Type B pancreatic cell (in vitro differentiated cells): ENCODE measurements around the gene FGL2. TPM values are rescaled to one million over a fixed set of nuclear protein-coding genes. Genes with fewer than 3 reads are reported as not detected.
"Not testable (repeated sequence)": the region's sequence is repeated elsewhere in the genome, so short reads cannot be mapped to it uniquely, and the experiment has no call there.

Source experiments
- DNase-seq: peaks from one replicate; pipeline ENCODE4 v3.0.0; 2021; ENCODE audit warnings: mixed read lengths; ENCODE audit not compliant: unreplicated experiment; ENCODE audit errors: extremely low spot score
- H3K27ac Mint-ChIP-seq: 2 replicates; pipeline ENCODE4 v1.8.0; 2021; ENCODE audit warnings: mild to moderate bottlenecking, mixed read lengths
- H3K27me3 Mint-ChIP-seq: 2 replicates; pipeline ENCODE4 v1.8.0; 2021; ENCODE audit warnings: mixed read lengths
- H3K36me3 Mint-ChIP-seq: 2 replicates; pipeline ENCODE4 v1.8.0; 2021; ENCODE audit warnings: mixed read lengths
- H3K4me1 Mint-ChIP-seq: one replicate; pipeline ENCODE4 v1.8.0; 2021; ENCODE audit warnings: mixed read lengths; ENCODE audit not compliant: unreplicated experiment
- H3K4me3 Mint-ChIP-seq: 2 replicates; pipeline ENCODE4 v1.8.0; 2021; ENCODE audit warnings: mild to moderate bottlenecking, mixed read lengths
- H3K9me3 Mint-ChIP-seq: 2 replicates; pipeline ENCODE4 v1.8.0; 2021; ENCODE audit warnings: mixed read lengths
- total RNA-seq: library from RNA; stranded (reverse); gene quantifications from 2 replicates; pipeline ENCODE4 v1.2.1, GENCODE V29; 2021; ENCODE audit warnings: low replicate concordance
- TF ChIP-seq, protein P1 (sequence below): fragments of 200-600 bp; sonication (generic); conservative IDR thresholded peaks from 2 replicates; pipeline ENCODE4 v1.5.0; 2021; ENCODE audit warnings: antibody characterized with exemption, mild to moderate bottlenecking

Gene FGL2
- total RNA-seq, 1 donor from 2014 or later, result 0.99 TPM

DNA sequence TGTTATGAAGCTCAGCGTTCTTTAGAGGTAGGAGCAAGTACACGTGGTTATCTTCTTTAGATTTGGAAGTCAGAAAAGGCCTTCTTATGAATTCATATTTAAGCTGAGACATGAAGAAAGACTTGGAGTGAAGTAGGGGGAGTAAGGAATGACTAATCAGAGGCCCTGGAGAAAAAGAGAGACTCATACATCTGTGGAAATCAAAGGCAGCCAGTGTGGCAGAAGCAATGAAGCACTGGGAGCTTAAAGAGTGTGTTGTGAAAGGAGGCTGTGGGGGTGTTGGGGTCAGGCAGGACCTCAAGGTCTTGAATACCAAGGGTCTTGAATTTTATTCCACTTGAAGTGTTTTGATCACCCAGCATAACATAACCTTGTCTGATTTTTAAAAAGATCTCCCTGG is 35.7 kb upstream of the FGL2 start:
- no peak for DNase-seq
- TF ChIP-seq, protein P1, sequence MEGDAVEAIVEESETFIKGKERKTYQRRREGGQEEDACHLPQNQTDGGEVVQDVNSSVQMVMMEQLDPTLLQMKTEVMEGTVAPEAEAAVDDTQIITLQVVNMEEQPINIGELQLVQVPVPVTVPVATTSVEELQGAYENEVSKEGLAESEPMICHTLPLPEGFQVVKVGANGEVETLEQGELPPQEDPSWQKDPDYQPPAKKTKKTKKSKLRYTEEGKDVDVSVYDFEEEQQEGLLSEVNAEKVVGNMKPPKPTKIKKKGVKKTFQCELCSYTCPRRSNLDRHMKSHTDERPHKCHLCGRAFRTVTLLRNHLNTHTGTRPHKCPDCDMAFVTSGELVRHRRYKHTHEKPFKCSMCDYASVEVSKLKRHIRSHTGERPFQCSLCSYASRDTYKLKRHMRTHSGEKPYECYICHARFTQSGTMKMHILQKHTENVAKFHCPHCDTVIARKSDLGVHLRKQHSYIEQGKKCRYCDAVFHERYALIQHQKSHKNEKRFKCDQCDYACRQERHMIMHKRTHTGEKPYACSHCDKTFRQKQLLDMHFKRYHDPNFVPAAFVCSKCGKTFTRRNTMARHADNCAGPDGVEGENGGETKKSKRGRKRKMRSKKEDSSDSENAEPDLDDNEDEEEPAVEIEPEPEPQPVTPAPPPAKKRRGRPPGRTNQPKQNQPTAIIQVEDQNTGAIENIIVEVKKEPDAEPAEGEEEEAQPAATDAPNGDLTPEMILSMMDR, result no peak
- no peak overlapping the region for H3K27ac Mint-ChIP-seq

DNA sequence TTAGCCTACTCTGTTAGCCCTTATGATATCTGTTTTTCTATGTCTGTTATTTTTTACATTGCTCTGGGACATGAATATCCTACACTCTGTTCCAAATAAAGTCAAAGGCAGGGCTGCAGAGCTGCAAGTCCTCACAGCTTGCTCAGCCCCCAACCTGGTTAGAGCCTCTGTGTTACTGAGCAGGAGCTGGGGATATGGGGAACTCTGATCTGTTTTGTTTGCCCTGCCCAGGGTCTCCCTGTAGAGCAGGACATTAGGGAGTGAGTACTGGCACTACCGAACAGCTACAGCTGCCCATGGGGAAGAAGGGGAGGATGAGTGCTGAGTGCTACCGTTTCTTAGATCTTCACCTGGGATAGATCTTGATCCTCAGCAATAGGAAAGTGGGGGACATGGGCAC is 32.8 kb upstream of the FGL2 start:
- Mint-ChIP-seq H3K9me3 (no peaks in the 10 kb centered on the region), H3K4me3 (no peak overlapping the region), H3K27ac (no peak overlapping the region), H3K27me3 (peaks cover 6% of the 10 kb centered on the region), H3K36me3 (no peaks in the 10 kb centered on the region), H3K4me1 (no peaks in the 10 kb centered on the region)
- TF ChIP-seq, protein P1, result no peak
- DNase-seq, result no peak

More for the DNA sequence above, 35.7 kb upstream of the FGL2 start:
- Mint-ChIP-seq H3K4me1 (no peaks in the 10 kb centered on the region), H3K9me3 (no peaks in the 10 kb centered on the region), H3K36me3 (no peaks in the 10 kb centered on the region), H3K27me3 (no peaks in the 10 kb centered on the region), H3K4me3 (no peak overlapping the region)

DNA sequence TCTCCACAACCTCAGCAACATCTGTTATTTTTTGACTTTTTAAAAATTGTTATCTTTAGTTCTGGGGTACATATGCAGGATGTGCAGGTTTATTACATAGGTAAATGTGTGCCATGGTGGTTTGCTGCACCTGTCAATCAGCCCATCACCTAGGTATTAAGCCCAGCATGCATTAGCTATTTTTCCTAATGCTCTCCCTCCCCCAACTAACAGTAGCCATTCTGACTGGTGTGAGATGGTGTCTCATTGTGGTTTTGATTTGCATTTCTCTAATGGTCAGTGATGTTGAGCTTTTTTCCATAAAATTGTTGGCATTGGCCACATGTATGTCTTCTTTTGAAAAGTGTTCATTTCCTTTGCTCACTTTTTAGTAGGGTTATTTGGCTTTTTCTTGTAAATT is 29.2 kb upstream of the FGL2 start:
- H3K9me3 Mint-ChIP-seq, DNase-seq, H3K27ac Mint-ChIP-seq, H3K36me3 Mint-ChIP-seq, H3K4me1 Mint-ChIP-seq, H3K27me3 Mint-ChIP-seq, H3K4me3 Mint-ChIP-seq: not testable (repeated sequence)

DNA sequence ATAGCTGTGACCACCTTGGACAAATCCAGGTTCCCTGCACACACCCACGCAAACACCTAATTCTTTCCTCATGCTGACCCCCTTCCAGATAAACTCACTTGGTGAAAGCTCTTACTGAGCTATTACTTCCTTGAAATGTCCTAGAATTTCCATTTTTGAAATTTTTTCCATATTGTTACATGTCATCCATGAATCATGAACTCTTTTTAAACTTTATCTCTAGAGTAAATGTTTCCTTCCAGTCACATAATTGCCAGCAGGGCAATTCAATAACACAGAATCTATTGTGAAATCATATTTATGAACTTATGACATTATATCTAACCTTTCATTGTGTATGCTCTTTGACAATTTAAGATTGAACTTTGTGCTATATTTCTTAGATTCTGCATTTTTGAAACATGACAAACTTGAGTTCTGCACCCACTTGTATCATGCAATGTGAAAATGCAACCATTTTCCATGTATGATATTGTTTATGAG is 26.8 kb upstream of the FGL2 start:
- no peak for DNase-seq
- Mint-ChIP-seq H3K9me3 (peaks cover 2% of the 10 kb centered on the region), H3K4me1 (no peaks in the 10 kb centered on the region), H3K27ac (no peak overlapping the region), H3K27me3 (peaks cover 6% of the 10 kb centered on the region), H3K36me3 (no peaks in the 10 kb centered on the region), H3K4me3 (no peak overlapping the region)
- TF ChIP-seq, protein P1, result no peak

DNA sequence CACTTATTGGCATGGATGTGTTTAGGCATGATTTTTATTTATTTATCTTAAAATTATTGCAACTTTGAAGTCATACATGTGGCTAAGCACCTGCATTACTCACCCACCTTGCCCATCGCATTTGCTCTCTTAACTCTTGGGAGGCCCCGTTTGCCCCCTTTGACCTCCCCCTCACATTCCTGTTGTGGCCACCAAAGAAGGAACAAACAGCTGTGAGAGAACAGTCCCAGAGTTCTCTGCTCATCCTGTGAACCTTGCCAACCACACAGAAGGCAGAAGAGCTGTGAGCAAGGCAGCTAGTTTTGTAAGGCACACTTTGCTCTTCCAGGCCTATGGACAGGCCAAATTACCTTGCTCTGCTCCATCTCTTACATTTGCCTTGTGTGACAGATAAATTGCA is 23.6 kb upstream of the FGL2 start:
- H3K4me1 Mint-ChIP-seq, result no peaks in the 10 kb centered on the region
- no peak overlapping the region for H3K27ac Mint-ChIP-seq
- peaks cover 10% of the 10 kb centered on the region for H3K9me3 Mint-ChIP-seq
- peaks cover 6% of the 10 kb centered on the region for H3K27me3 Mint-ChIP-seq
- TF ChIP-seq, protein P1, result no peak
- H3K36me3 Mint-ChIP-seq, result no peaks in the 10 kb centered on the region
- no peak for DNase-seq
- no peak overlapping the region for H3K4me3 Mint-ChIP-seq

DNA sequence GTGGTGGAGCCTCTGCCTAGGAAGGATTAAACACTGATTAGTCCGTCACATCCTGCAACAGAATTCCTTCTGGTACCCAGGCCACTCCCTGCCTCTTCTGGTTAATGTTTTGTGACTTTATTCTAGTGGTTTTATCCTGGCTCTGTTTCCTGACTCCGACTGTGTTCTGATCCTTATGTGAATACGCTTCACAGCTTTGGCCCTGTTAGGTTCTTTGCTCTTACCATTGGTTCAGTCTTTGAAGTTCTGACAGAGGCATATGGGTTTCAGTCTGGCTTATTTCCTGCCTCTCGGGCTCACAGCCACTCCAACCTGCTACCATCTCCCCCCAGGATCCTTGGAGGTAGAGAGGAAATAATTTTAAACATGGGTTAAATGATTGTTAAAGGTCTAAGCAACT is 23.2 kb upstream of the FGL2 start:
- Mint-ChIP-seq H3K4me1 (no peaks in the 10 kb centered on the region), H3K27ac (no peak overlapping the region), H3K4me3 (no peak overlapping the region), H3K9me3 (peaks cover 10% of the 10 kb centered on the region), H3K27me3 (peaks cover 3% of the 10 kb centered on the region), H3K36me3 (no peaks in the 10 kb centered on the region)
- DNase-seq, result no peak
- TF ChIP-seq, protein P1, result no peak
